ENCODE results near the gene NUDT3.
"Not testable (repeated sequence)": the region's sequence is repeated elsewhere in the genome, so short reads cannot be mapped to it uniquely, and the experiment has no call there.

DNA sequence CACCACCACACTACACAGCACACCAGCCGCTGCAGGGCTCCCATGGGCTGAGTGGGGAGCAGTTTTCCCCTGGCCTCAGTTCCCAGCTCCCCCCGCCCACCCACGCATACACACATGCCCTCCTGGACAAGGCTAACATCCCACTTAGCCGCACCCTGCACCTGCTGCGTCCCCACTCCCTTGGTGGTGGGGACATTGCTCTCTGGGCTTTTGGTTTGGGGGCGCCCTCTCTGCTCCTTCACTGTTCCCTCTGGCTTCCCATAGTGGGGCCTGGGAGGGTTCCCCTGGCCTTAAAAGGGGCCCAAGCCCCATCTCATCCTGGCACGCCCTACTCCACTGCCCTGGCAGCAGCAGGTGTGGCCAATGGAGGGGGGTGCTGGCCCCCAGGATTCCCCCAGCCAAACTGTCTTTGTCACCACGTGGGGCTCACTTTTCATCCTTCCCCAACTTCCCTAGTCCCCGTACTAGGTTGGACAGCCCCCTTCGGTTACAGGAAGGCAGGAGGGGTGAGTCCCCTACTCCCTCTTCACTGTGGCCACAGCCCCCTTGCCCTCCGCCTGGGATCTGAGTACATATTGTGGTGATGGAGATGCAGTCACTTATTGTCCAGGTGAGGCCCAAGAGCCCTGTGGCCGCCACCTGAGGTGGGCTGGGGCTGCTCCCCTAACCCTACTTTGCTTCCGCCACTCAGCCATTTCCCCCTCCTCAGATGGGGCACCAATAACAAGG is 147.3 kb downstream of the NUDT3 start:
- TF ChIP-seq, protein P1, sequence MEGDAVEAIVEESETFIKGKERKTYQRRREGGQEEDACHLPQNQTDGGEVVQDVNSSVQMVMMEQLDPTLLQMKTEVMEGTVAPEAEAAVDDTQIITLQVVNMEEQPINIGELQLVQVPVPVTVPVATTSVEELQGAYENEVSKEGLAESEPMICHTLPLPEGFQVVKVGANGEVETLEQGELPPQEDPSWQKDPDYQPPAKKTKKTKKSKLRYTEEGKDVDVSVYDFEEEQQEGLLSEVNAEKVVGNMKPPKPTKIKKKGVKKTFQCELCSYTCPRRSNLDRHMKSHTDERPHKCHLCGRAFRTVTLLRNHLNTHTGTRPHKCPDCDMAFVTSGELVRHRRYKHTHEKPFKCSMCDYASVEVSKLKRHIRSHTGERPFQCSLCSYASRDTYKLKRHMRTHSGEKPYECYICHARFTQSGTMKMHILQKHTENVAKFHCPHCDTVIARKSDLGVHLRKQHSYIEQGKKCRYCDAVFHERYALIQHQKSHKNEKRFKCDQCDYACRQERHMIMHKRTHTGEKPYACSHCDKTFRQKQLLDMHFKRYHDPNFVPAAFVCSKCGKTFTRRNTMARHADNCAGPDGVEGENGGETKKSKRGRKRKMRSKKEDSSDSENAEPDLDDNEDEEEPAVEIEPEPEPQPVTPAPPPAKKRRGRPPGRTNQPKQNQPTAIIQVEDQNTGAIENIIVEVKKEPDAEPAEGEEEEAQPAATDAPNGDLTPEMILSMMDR (IDR thresholded peaks at IDR 0.05; ENCODE audit: low read depth, low read length), result not testable (repeated sequence)
- not testable (repeated sequence) for TF ChIP-seq EZH2phosphoT487 (IDR thresholded peaks at IDR 0.05; ENCODE audit: low read depth)

All from OCI-LY3 (cell line).